C4-2B (cell line): Measurements from ENCODE around the gene PHF2.

Experiments
- H3K27ac ChIP-seq: fragments of 450-650 bp; 2 replicates; pipeline ENCODE4 v1.5.1; 2017
- ZFX ChIP-seq: fragments of 450-650 bp; IDR thresholded peaks from 2 replicates; pipeline ENCODE4 v1.6.1; 2017
- TF ChIP-seq, protein P1 (sequence below): fragments of 450-650 bp; conservative IDR thresholded peaks from 2 replicates; pipeline ENCODE4 v1.5.1; 2017; ENCODE audit warnings: mild to moderate bottlenecking

PHF2 gene

DNA sequence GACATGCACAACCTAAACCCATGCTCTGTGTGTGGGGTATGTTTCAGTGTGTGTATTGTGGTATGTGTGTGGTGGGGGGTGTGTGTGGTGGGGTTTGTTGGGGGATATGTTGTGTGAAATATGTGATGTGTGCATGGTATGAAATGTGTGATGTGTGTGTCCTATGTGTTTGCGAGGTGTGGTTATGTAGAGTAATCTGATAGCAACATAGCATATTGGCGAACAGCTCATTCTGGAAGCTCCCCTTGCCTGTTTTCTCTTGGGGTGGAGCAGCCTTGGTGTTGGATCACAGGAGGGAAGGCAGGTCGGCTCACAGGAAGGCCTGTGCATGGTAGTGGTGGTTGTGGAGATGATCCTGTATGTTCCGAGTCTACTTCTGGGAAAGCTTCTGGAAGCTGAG, 35.4 kb upstream of the PHF2 start:
- no peak overlapping the region for H3K27ac ChIP-seq
- TF ChIP-seq, protein P1, sequence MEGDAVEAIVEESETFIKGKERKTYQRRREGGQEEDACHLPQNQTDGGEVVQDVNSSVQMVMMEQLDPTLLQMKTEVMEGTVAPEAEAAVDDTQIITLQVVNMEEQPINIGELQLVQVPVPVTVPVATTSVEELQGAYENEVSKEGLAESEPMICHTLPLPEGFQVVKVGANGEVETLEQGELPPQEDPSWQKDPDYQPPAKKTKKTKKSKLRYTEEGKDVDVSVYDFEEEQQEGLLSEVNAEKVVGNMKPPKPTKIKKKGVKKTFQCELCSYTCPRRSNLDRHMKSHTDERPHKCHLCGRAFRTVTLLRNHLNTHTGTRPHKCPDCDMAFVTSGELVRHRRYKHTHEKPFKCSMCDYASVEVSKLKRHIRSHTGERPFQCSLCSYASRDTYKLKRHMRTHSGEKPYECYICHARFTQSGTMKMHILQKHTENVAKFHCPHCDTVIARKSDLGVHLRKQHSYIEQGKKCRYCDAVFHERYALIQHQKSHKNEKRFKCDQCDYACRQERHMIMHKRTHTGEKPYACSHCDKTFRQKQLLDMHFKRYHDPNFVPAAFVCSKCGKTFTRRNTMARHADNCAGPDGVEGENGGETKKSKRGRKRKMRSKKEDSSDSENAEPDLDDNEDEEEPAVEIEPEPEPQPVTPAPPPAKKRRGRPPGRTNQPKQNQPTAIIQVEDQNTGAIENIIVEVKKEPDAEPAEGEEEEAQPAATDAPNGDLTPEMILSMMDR: no peak
- no peak for TF ChIP-seq ZFX

DNA sequence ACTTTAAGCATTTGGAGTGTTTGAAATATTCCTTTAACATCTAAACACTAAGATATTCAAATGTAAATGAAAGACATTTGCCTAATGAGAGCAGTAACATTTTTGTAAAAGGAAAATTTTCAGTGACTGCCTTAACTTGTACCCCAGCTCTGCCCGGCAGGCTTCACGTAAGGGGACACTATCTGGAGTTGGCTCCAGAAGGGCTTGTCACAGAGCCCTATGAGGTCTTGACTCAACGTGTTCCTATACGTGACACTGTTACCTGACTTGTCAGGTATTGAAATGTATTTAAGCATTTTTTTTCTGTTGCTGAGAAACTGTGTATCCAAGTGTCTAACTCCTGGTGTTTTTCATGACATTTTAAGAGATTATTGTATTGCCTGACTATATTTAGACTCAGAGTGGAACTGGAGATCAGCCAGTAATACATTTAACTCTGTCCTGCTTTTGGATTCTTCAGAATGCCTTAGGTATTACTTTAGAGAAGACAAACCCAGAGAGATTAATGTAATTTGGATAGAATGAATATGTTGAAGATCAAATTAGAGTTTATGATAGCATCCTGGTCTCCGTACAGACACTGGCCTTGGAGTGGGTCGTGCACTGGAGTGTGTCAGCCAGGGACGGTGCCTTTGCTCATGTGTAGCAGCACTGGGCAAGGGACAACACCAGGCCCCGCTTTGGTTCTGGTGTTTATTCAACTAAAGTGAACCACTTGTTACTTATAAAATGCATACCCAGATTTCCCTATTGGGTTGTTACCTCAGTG, 34.6 kb upstream of the PHF2 start:
- no peak for TF ChIP-seq ZFX
- TF ChIP-seq, protein P1: no peak
- no peak overlapping the region for H3K27ac ChIP-seq

DNA sequence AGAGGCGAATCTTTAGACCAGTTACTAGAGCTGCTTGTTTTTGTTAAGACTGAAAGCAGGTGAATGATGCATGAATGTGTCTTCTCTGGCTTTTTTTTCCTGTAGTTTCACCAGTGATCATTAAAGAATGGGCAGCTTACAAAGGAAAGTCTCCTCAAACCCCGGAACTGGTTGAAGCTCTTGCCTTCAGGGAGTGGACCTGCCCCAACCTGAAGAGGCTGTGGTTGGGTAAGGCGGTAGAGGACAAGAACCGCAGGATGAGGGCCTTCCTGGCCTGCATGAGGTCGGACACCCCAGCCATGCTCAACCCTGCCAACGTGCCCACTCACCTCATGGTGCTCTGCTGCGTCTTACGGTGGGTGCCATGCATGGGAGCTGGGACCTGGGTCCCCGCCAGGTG, 33.3 kb upstream of the PHF2 start:
- TF ChIP-seq, protein P1: no peak
- TF ChIP-seq ZFX: no peak
- H3K27ac ChIP-seq: no peak overlapping the region

DNA sequence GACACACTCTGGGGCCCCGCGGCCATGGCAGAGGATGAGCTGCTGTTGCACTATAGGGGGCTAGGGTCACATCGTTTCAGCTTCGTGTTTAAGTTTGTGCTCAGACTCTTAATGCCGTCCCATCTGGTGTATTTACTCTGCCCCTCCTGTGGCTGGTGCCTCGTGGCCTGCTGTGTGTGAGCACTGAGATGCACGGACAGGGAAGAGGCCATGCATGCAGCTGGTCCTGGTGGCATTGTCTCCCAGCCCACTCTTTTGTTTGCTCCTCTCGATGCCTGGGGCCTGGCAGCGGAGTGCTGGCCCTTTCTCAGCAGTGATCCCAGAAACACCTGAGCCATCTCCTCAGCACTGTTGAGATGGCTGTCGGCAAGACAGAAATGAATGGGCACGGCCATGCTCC, 30.0 kb upstream of the PHF2 start:
- H3K27ac ChIP-seq: no peak overlapping the region
- TF ChIP-seq, protein P1: no peak
- no peak for TF ChIP-seq ZFX

DNA sequence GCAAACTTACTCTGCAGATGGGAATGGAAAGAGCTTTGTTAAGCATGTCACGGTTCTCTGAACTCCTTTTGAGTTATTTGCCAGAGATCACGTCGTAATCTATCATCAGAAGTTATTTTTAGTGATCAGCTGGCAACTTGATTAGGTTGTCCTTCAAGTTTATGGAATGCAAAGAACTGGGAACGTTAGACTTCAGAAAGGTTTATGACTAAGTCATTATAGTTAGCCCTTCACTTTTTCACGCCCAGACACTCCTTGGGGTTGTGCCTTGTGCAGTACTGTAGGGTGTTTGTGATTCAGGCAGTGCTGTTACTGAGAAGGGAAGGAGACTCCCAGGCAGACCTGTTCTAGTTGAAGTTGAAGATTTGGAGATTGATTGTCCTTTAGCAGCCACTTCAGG, 26.8 kb upstream of the PHF2 start:
- no peak overlapping the region for H3K27ac ChIP-seq
- no peak for TF ChIP-seq ZFX
- TF ChIP-seq, protein P1: no peak

DNA sequence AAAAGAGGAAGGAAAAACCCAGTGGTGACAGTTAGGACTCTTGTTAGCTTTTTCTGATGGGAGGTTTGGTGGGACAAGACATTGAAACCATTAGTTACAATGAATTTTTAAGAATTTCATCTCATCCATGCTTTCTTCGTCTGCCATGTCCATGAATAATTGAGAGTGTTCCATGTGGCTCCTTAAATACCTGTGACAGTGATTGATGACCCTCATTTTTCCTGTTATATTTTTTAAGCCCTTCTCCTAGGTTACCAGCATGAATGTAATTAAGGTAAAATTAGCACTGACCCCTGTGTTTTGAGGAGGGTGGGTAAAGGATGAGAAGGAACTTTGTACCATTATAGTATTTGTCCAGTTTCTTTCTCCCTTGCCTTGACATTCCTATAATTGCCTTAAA, 23.5 kb upstream of the PHF2 start:
- H3K27ac ChIP-seq: no peak overlapping the region
- TF ChIP-seq, protein P1: no peak
- no peak for TF ChIP-seq ZFX

DNA sequence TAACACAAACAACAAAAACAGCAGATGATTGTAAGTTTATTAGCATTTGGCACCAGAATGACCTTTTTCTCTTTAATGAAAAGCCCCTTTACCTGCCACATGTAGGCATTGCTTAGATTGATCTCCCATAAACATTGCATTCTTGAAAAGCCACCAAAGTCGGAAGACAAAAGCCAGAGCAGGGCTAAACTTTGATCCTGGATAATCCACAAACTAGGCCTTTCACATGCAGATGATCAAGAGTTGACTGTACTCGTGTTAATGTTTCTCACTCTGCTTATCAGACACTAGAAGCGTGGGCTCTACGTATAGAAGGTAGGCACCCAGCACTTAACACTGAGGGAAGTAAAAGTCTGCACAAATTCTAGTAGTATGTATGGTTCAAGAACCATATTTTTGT, 21.0 kb upstream of the PHF2 start:
- TF ChIP-seq ZFX: no peak
- TF ChIP-seq, protein P1: no peak

More for the DNA sequence above, 21.0 kb upstream of the PHF2 start:
- H3K27ac ChIP-seq: no peak overlapping the region
